ENCODE results near the gene CUTC. TPM values are rescaled to one million over a fixed set of nuclear protein-coding genes. Genes with fewer than 3 reads are reported as not detected.

CUTC gene
- total RNA-seq, 1 experiment from 2014 or later: 21.6 TPM

GRCh38 chr10:99798920-99799319 is 66.9 kb downstream of the CUTC start:
- Histone ChIP-seq H2BK15ac (ENCODE audit: low read depth, low read length) (no peak overlapping the region), H2BK120ac (ENCODE audit: low read depth, low read length, poor library complexity, severe bottlenecking) (no peak overlapping the region), H3T11ph (ENCODE audit: low read length) (no peak overlapping the region), H3K27me3 (ENCODE audit: insufficient read depth, low read length) (no peaks in the 10 kb centered on the region), H4K20me1 (ENCODE audit: control insufficient read depth, insufficient read depth, insufficient read length) (no peaks in the 10 kb centered on the region), H4K91ac (ENCODE audit: insufficient read length, low read depth, low read length) (no peak overlapping the region), H3K56ac (ENCODE audit: insufficient read length, low read depth, low read length) (no peak overlapping the region), H3K18ac (ENCODE audit: insufficient read length, low read depth, low read length) (no peak overlapping the region), H2AK5ac (ENCODE audit: insufficient read length, low read length) (no peak overlapping the region), H3K9me3 (ENCODE audit: control insufficient read depth, low read depth, low read length) (no peaks in the 10 kb centered on the region), H3K23ac (ENCODE audit: insufficient read length, low read depth, low read length) (no peak overlapping the region), H2AFZ (ENCODE audit: low read length) (no peak overlapping the region), H2BK20ac (ENCODE audit: low read depth, low read length, poor library complexity, severe bottlenecking) (no peak overlapping the region), H4K8ac (replicated peaks; ENCODE audit: insufficient read length, low read depth, low read length) (no peak overlapping the region), H4K5ac (ENCODE audit: insufficient read length, low read depth, low read length) (no peak overlapping the region), H3K4me2 (ENCODE audit: insufficient read depth, insufficient read length, low read length) (no peak overlapping the region), H2BK5ac (ENCODE audit: insufficient read length, low read length) (no peak overlapping the region), H3K79me2 (ENCODE audit: insufficient read depth, low read length) (no peaks in the 10 kb centered on the region), H3K79me1 (ENCODE audit: insufficient read depth, low read depth, low read length, poor library complexity, severe bottlenecking) (no peaks in the 10 kb centered on the region), H3K14ac (ENCODE audit: insufficient read depth, low read length) (no peak overlapping the region), H2BK12ac (ENCODE audit: insufficient read length, low read depth, low read length) (no peak overlapping the region), H3K23me2 (ENCODE audit: insufficient read length, low read depth, low read length, poor library complexity, severe bottlenecking) (no peaks in the 10 kb centered on the region), H3K27ac (ENCODE audit: insufficient read length, low read depth, low read length) (no peak overlapping the region), H3K4ac (ENCODE audit: low read depth, low read length) (no peak overlapping the region), H3K9ac (ENCODE audit: extremely low read depth, insufficient read length, low read length) (no peak overlapping the region), H3K4me1 (ENCODE audit: insufficient read depth, low read length) (no peaks in the 10 kb centered on the region)
- no peak for TF ChIP-seq CTCF (conservative IDR thresholded peaks at IDR 0.05)
- Mint-ChIP-seq H3K4me1 (no peaks in the 10 kb centered on the region), H3K4me3 (no peak overlapping the region), H3K36me3 (ENCODE audit: insufficient read depth in 1 of 3, low read depth in 3 of 3) (no peaks in the 10 kb centered on the region), H3K27ac (no peak overlapping the region), H3K27me3 (ENCODE audit: low read depth) (peaks cover 6% of the 10 kb centered on the region; the same call in 1 of the 2 replicates), H3K9me3 (no peaks in the 10 kb centered on the region)
- DNase-seq: no peak
- WGBS (ENCODE audit: extremely low coverage, insufficient read length, low lambda C conversion rate): no CpG with 5 or more reads among the region's 3 CpGs

Measured in H9 (cell line).